Adrenal gland (tissue), 12 donors: Measurements from ENCODE around the gene FADS2. TPM values are rescaled to one million over a fixed set of nuclear protein-coding genes. Genes with fewer than 3 reads are reported as not detected.

Experiments used
- DNase-seq, 7 donors: peaks; one replicate each; pipeline ENCODE4 v3.0.0-alpha.2; 2019 to 2020
- H3K27ac ChIP-seq, 5 donors: fragments of 200-600 bp; sonication (generic) in 4 of 5; 1 replicate in 3 of 5; 2 replicates in 2 of 5; pipeline versions ENCODE4 v1.5.1 to v1.8.0; 2016 to 2020; ENCODE audit warnings: mild to moderate bottlenecking in 1 of 5
- H3K27me3 ChIP-seq: fragments of 200-600 bp; 2 replicates; pipeline ENCODE4 v1.8.0; 2021
- H3K36me3 ChIP-seq, 2 donors: fragments of 200-600 bp; replicated peaks in 1 of 2; 1 replicate in 1 of 2; 2 replicates in 1 of 2; pipeline versions ENCODE4 v1.5.1 to v1.8.0; 2018 to 2022
- H3K4me1 ChIP-seq, 2 donors: fragments of 200-600 bp; replicated peaks in 1 of 2; 1 replicate in 1 of 2; 2 replicates in 1 of 2; pipeline versions ENCODE4 v1.5.1 to v1.8.0; 2018 to 2021
- H3K4me3 ChIP-seq, 4 donors: fragments of 200-600 bp; sonication (generic) in 3 of 4; one replicate each; pipeline ENCODE4 v1.5.1; 2016 to 2018
- H3K9me3 ChIP-seq, 3 donors: fragments of 200-600 bp; sonication (generic) in 1 of 3; replicated peaks in 1 of 3; 1 replicate in 2 of 3; 2 replicates in 1 of 3; pipeline versions ENCODE4 v1.5.1 to v1.8.0; 2016 to 2021
- POLR2A ChIP-seq, 2 donors: fragments of 450-650 bp; IDR thresholded peaks; one replicate each; pipeline ENCODE4 v1.6.1; 2017; ENCODE audit warnings: antibody characterized with exemption in 2 of 2, mild to moderate bottlenecking in 2 of 2, moderate library complexity in 1 of 2
- WGBS, 4 donors: extraction: QIAGEN DNeasy Blood & Tissue Kit in 2 of 4; methylation state at CpG; one replicate each; pipeline versions ENCODE4 v1.1.5 to v1.1.7; 2013 to 2017; 5-methylcytosine and 5-hydroxymethylcytosine counted together
- intact Hi-C, 2 donors: fragments of 100-400 bp; cut with DNase I; formaldehyde crosslinking; loops; one replicate each; pipeline versions ENCODE4 v1.14.1 to v1.15.0; 2022 to 2023
- polyA plus RNA-seq, 3 donors: library from polyadenylated mRNA; stranded (reverse); fragments of 200-250 nt in 2 of 3; fragments of 350-450 nt in 1 of 3; fragmentation: Illumina TruSeq in 1 of 3; extraction: RNeasy Lipid Tissue Mini Kit (QIAGEN cat#74804) in 1 of 3; gene quantifications; one replicate each; pipeline ENCODE4 v1.2.3, GENCODE V29; 2013 to 2014
- total RNA-seq, 9 donors: library from RNA; depleted of rRNA in 4 of 9; stranded (reverse); fragments of >200 nt in 4 of 9; fragments of 120-200 nt in 1 of 9; fragmentation: NEBNext Ultra II Directional in 1 of 9; extraction: Animal tissue kit (Norgen Biotek cat#: 25700) in 1 of 9; gene quantifications; one replicate each; pipeline versions ENCODE4 v1.1.0 to v1.2.4, GENCODE V29; 2013 to 2023
- TF ChIP-seq, protein P1 (sequence below), 6 experiments: fragments of 450-650 bp in 4 of 6; fragments of 200-600 bp in 2 of 6; sonication (generic) in 1 of 6; IDR thresholded peaks; 1 replicate in 5 of 6; 2 replicates in 1 of 6; pipeline versions ENCODE4 v1.5.1 to v1.8.0; 2016 to 2021; ENCODE audit warnings: antibody characterized with exemption in 6 of 6, mild to moderate bottlenecking in 2 of 6, moderate library complexity in 1 of 6
- donor health status: healthy with polysubstance abuse.
- donor health status: Bipolar disorder and iron deficiency.
- donor health status: DM: yes; HTN: yes; CAD: no.
- donor health status: DM: no; HTN: no; CAD: no.
- donor health status: DM: no; HTN: no; CAD: no.
- donor health status: DM: yes; HTN: yes; CAD: no.

Gene FADS2
- total and polyA plus RNA-seq, 12 donors, result 134 to 1,327 (median 488) TPM

DNA sequence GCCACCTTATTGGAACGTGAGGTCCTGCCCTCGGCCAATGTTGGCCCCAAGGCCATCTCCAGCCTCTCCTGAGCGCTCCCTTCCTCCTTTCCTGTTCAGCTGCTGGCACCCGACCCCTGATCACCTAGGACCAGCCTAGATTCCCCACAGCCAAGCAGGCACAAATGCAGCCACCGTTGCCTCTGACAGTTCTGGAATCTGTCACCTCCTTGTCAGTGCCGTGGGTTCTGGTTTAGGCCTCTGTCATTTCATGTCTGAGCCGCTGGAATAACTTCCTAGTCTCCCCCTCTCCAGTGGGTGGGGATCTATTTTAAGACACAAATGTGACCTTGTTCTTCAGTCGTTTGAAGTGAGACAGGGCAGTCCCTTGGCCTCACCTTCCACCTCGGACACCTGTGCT, 33.5 kb downstream of the FADS2 start:
- no peak for TF ChIP-seq POLR2A (IDR thresholded peaks at IDR 0.05)
- TF ChIP-seq, protein P1, sequence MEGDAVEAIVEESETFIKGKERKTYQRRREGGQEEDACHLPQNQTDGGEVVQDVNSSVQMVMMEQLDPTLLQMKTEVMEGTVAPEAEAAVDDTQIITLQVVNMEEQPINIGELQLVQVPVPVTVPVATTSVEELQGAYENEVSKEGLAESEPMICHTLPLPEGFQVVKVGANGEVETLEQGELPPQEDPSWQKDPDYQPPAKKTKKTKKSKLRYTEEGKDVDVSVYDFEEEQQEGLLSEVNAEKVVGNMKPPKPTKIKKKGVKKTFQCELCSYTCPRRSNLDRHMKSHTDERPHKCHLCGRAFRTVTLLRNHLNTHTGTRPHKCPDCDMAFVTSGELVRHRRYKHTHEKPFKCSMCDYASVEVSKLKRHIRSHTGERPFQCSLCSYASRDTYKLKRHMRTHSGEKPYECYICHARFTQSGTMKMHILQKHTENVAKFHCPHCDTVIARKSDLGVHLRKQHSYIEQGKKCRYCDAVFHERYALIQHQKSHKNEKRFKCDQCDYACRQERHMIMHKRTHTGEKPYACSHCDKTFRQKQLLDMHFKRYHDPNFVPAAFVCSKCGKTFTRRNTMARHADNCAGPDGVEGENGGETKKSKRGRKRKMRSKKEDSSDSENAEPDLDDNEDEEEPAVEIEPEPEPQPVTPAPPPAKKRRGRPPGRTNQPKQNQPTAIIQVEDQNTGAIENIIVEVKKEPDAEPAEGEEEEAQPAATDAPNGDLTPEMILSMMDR (IDR thresholded peaks at IDR 0.05), result no peak
- H3K36me3 ChIP-seq, result peaks cover 0 to 79% of the 10 kb centered on the region in 2 donors
- H3K27ac ChIP-seq, result peak overlapping the region in 2 of 5 donors; percentile 34 to 44
- no peak for DNase-seq
- no peaks in the 10 kb centered on the region for H3K9me3 ChIP-seq
- H3K27me3 ChIP-seq, result no peaks in the 10 kb centered on the region
- H3K4me1 ChIP-seq, result peaks cover 3 to 13% of the 10 kb centered on the region in 2 donors
- H3K4me3 ChIP-seq, result no peak overlapping the region
- intact Hi-C loops, result no loop called here
- WGBS, 4 donors, result 30 to 46% (median 35%) methylated on average over 6 to 9 of the region's 9 CpGs

DNA sequence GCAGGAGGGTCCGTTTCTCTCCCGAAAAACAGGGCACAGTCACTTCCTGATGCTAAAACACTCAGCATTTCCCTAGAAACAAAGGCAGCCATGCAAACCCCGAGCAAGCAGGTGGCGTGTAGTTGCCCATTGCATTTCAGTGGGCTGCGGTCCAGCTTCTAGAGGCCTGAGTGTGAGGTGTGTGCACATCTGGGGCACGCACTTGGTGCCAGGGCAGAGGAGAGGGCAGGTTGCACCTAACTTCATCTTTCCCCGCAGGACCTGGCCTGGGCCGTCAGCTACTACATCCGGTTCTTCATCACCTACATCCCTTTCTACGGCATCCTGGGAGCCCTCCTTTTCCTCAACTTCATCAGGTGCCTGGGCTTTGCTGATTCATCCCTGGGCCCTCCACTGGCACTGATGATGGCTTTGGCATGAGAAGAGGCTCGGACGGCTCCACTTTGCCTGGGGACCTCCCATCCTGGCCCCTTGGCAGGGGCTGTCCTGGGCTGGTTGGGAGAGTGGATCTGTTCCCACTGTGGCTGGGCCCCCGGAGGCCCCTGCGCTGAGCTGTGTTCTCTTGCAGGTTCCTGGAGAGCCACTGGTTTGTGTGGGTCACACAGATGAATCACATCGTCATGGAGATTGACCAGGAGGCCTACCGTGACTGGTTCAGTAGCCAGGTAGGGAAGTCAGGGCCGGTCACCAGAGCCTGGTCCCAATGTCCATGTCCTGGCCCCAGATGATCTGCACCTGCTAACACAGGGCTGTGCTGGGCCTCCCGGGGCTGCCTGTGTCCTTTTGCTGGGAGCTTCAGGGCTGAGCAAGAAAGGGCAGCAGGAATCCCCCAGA, 34.8 kb downstream of the FADS2 start:
- 86 to 91% (median 89%) methylated on average over 12 to 18 of the region's 18 CpGs for WGBS, 4 donors
- DNase-seq, result no peak
- Histone ChIP-seq H3K36me3 (peaks cover 0 to 66% of the 10 kb centered on the region in 2 donors), H3K9me3 (no peaks in the 10 kb centered on the region), H3K4me3 (no peak overlapping the region), H3K27me3 (no peaks in the 10 kb centered on the region), H3K4me1 (peaks cover 0 to 8% of the 10 kb centered on the region in 2 donors), H3K27ac (peak overlapping the region in 1 of 5 donors; percentile 16)
- TF ChIP-seq POLR2A (IDR thresholded peaks at IDR 0.05), result no peak
- TF ChIP-seq, protein P1 (IDR thresholded peaks at IDR 0.05), result no peak
- intact Hi-C loops, result no loop called here

DNA sequence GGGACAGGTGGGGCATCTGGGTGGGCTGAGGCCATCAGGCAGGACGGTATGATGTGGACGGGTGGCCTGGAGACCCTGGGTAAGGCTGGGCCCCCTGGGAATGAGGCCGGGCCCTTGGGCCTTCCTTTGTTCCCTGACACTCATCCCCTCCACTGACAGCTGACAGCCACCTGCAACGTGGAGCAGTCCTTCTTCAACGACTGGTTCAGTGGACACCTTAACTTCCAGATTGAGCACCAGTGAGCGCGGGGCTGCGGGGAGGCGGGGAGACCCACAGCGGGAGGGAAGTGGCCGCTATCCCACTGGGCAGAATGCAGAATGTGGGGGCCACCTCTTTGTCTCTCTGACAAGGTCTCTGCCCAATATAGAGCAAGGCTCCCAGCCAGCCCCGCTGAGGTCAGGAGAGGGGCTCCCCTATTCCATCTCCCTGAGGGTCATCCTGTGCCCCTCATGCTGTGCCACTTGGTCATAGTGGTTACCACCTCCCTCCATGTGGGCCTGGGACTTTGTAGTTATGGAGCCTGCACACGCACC, 35.5 kb downstream of the FADS2 start:
- intact Hi-C loops, result no loop called here

More for the DNA sequence above, 35.5 kb downstream of the FADS2 start:
- Histone ChIP-seq H3K27ac (peak overlapping the region in 1 of 5 donors; percentile 16), H3K36me3 (peaks cover 0 to 60% of the 10 kb centered on the region in 2 donors), H3K4me1 (peaks cover 0 to 8% of the 10 kb centered on the region in 2 donors), H3K4me3 (no peak overlapping the region), H3K27me3 (no peaks in the 10 kb centered on the region), H3K9me3 (no peaks in the 10 kb centered on the region)
- 81 to 93% (median 89%) methylated on average over 12 to 13 of the region's 13 CpGs for WGBS, 4 donors
- TF ChIP-seq, protein P1 (IDR thresholded peaks at IDR 0.05), result no peak
- TF ChIP-seq POLR2A (IDR thresholded peaks at IDR 0.05), result no peak
- no peak for DNase-seq
